HG03457 (cell line): ENCODE data around the gene NPAS2.

Experiments
- ATAC-seq: cut with Tn5 transposase; IDR thresholded peaks from one replicate; pipeline ENCODE4 v1.9.1; 2021; ENCODE audit warnings: moderate number of reproducible peaks; ENCODE audit not compliant: unreplicated experiment

NPAS2 gene

GRCh38 chr2:100793220-100793619, 26.7 kb upstream of the NPAS2 start:
- no peak for ATAC-seq

GRCh38 chr2:100793982-100794381, 26.0 kb upstream of the NPAS2 start:
- ATAC-seq = no peak

- ATAC-seq = no peak
Measured at GRCh38 chr2:100796499-100797100, 23.3 kb upstream of the NPAS2 start.

- ATAC-seq = no peak
Measured at GRCh38 chr2:100799686-100800085, 20.3 kb upstream of the NPAS2 start.

- no peak for ATAC-seq
Measured at GRCh38 chr2:100800915-100801314, 19.0 kb upstream of the NPAS2 start.

- no peak for ATAC-seq
Measured at GRCh38 chr2:100801402-100801801, 18.5 kb upstream of the NPAS2 start.

GRCh38 chr2:100802066-100802465, 17.9 kb upstream of the NPAS2 start:
- ATAC-seq = no peak

- ATAC-seq = no peak
Measured at GRCh38 chr2:100803334-100803733, 16.6 kb upstream of the NPAS2 start.

- ATAC-seq = no peak
Measured at GRCh38 chr2:100806550-100806949, 13.4 kb upstream of the NPAS2 start.

GRCh38 chr2:100807707-100808106, 12.2 kb upstream of the NPAS2 start:
- no peak for ATAC-seq

- ATAC-seq = no peak
Measured at GRCh38 chr2:100808582-100808981, 11.4 kb upstream of the NPAS2 start.

GRCh38 chr2:100809506-100809905, 10.4 kb upstream of the NPAS2 start:
- ATAC-seq = no peak

GRCh38 chr2:100810603-100811145, 9.3 kb upstream of the NPAS2 start:
- no peak for ATAC-seq

GRCh38 chr2:100812116-100812515, 7.8 kb upstream of the NPAS2 start:
- no peak for ATAC-seq

- ATAC-seq = no peak
Measured at GRCh38 chr2:100812573-100812972, 7.4 kb upstream of the NPAS2 start.

- no peak for ATAC-seq
Measured at GRCh38 chr2:100813527-100813926, 6.4 kb upstream of the NPAS2 start.

- no peak for ATAC-seq
Measured at GRCh38 chr2:100814043-100814442, 5.9 kb upstream of the NPAS2 start.

- ATAC-seq = no peak
Measured at GRCh38 chr2:100814453-100814852, 5.5 kb upstream of the NPAS2 start.

- ATAC-seq = no peak
Measured at GRCh38 chr2:100817388-100817985, 2.5 kb upstream of the NPAS2 start.

GRCh38 chr2:100818003-100818605, 1.8 kb upstream of the NPAS2 start:
- ATAC-seq = no peak

- ATAC-seq = no peak
Measured at GRCh38 chr2:100818606-100819369, 1.2 kb upstream of the NPAS2 start.

GRCh38 chr2:100820273-100820522, 259 bp downstream of the NPAS2 start:
- no peak for ATAC-seq
